HEK293T (cell line): ENCODE data around the gene FNDC3B.

ENCODE experiments used
- CTBP1 ChIP-seq: fragments of 450-650 bp; IDR thresholded peaks from 2 replicates; pipeline ENCODE4 v1.6.1; 2016; ENCODE audit warnings: borderline replicate concordance
- SP1 ChIP-seq: fragments of 450-650 bp; IDR thresholded peaks from 2 replicates; pipeline ENCODE4 v1.6.1; 2017
- SUZ12 ChIP-seq: fragments of 450-650 bp; IDR thresholded peaks from 2 replicates; pipeline ENCODE4 v1.6.1; 2016; ENCODE audit warnings: mild to moderate bottlenecking
- ZNF384 ChIP-seq: fragments of 450-650 bp; IDR thresholded peaks from 2 replicates; pipeline ENCODE4 v1.6.1; 2016
- TF ChIP-seq, protein P1 (sequence below): fragments of 450-650 bp; IDR thresholded peaks from 2 replicates; pipeline ENCODE4 v1.6.1; 2016

DNA sequence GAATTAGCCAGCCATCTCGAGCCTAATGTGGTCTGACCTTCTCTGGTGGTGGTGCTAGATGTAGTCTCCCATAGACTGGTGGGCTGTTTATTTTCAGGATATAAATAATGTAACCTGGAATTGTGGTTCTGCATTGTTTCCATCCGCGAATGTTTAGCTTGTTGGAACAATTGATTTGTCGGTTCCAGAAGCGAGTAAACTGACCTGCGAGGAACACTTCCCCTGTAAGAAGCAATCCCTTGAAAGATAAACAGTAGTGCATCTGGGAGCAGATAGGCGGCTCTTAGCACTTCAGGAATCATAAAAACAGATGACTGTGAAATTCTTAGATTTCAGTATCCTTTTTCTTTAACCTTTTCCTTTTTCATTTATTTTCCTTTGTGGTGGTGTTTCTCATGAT, 251.1 kb downstream of the FNDC3B start:
- TF ChIP-seq, protein P1, sequence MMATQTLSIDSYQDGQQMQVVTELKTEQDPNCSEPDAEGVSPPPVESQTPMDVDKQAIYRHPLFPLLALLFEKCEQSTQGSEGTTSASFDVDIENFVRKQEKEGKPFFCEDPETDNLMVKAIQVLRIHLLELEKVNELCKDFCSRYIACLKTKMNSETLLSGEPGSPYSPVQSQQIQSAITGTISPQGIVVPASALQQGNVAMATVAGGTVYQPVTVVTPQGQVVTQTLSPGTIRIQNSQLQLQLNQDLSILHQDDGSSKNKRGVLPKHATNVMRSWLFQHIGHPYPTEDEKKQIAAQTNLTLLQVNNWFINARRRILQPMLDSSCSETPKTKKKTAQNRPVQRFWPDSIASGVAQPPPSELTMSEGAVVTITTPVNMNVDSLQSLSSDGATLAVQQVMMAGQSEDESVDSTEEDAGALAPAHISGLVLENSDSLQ, result no peak
- no peak for TF ChIP-seq CTBP1
- no peak for TF ChIP-seq ZNF384
- no peak for TF ChIP-seq SP1
- TF ChIP-seq SUZ12, result no peak
